Measurements from ENCODE around the gene CDADC1. TPM values are rescaled to one million over a fixed set of nuclear protein-coding genes. Genes with fewer than 3 reads are reported as not detected.

The CDADC1 gene
- total RNA-seq, 2 experiments from 2014 or later, result 9.1 to 11.3 TPM

DNA sequence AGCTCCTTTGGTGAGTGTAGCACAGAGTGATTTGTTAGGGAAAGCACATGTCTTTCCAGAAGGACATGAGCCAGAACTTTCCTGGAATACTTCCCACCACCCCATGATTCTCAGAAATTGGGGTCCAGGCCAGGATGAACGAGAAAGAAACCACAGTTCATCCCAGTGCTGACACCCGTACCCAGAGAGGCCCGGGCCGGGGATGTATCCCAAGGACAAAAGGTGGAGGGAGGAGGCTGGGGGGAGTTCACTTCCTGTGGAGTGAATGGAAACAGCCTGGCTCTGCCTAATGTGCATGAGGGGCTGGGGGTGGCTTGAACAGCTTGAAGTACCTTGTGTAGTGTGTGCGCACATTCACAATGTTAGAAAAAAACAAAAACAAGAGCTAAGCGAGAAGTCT is 47.5 kb downstream of the CDADC1 start:
- TF ChIP-seq, protein P1, sequence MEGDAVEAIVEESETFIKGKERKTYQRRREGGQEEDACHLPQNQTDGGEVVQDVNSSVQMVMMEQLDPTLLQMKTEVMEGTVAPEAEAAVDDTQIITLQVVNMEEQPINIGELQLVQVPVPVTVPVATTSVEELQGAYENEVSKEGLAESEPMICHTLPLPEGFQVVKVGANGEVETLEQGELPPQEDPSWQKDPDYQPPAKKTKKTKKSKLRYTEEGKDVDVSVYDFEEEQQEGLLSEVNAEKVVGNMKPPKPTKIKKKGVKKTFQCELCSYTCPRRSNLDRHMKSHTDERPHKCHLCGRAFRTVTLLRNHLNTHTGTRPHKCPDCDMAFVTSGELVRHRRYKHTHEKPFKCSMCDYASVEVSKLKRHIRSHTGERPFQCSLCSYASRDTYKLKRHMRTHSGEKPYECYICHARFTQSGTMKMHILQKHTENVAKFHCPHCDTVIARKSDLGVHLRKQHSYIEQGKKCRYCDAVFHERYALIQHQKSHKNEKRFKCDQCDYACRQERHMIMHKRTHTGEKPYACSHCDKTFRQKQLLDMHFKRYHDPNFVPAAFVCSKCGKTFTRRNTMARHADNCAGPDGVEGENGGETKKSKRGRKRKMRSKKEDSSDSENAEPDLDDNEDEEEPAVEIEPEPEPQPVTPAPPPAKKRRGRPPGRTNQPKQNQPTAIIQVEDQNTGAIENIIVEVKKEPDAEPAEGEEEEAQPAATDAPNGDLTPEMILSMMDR (IDR thresholded peaks at IDR 0.05), result no peak
- Mint-ChIP-seq H3K36me3 (ENCODE audit: low read depth) (peaks cover 27% of the 10 kb centered on the region), H3K4me1 (ENCODE audit: low read depth) (peaks cover 6% of the 10 kb centered on the region), H3K4me3 (no peak overlapping the region), H3K9me3 (no peaks in the 10 kb centered on the region), H3K27ac (no peak overlapping the region), H3K27me3 (no peaks in the 10 kb centered on the region)
- intact Hi-C loops (cut with DNase I, micrococcal nuclease), result no loop called here
- peaks cover 11% of the 10 kb centered on the region for H3K36me3 ChIP-seq (ENCODE audit: insufficient read depth, low read length)
- no peaks in the 10 kb centered on the region for H3K4me1 ChIP-seq (ENCODE audit: insufficient read depth, low read length)
- H3K4me3 ChIP-seq (ENCODE audit: low read length), result no peak overlapping the region
- H3K9me3 ChIP-seq (ENCODE audit: control insufficient read depth in 1 of 2, insufficient read depth in 1 of 2, low read length in 2 of 2), result no peaks in the 10 kb centered on the region
- no peak for DNase-seq
- no peak for ATAC-seq (ENCODE audit: poor library complexity)
- ChIA-PET POLR2A (interaction anchor here (1.5 kb wide), 1 partner anchor 148 kb away, joined by 3 read pairs; the partner anchor contains the start of genes CAB39L and SETDB2), CTCF (interaction anchor here (0.6 kb wide), 1 partner anchor 165 kb away, joined by 3 read pairs; no protein-coding TSS in a partner anchor)
- H3K27ac ChIP-seq (ENCODE audit: low read depth in 1 of 2, low read length in 2 of 2), result no peak overlapping the region
- H3K27me3 ChIP-seq (ENCODE audit: control insufficient read depth in 1 of 2, insufficient read depth in 2 of 2, low read length in 2 of 2), result no peaks in the 10 kb centered on the region

DNA sequence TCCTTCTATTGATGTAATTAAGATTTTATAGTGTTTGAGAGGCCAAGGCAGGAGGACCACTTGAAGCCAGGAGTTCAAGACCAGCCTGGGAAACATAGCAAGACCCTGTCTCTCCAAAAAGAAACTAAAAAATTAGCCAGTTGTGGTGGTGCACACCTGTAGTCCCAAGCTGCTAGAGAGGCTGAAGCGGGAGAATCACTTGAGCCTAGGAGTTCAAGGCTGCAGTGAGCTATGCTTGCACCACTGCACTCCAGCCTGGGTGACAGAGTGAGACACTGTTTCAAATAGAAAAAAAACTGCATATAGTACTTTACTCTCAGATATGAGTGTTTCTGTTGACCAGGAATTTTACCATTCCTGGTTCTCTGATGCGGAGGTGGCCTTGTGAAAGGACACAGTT is 48.9 kb downstream of the CDADC1 start:
- H3K4me3 Mint-ChIP-seq, result no peak overlapping the region
- POLR2A ChIA-PET, result no interaction called here

DNA sequence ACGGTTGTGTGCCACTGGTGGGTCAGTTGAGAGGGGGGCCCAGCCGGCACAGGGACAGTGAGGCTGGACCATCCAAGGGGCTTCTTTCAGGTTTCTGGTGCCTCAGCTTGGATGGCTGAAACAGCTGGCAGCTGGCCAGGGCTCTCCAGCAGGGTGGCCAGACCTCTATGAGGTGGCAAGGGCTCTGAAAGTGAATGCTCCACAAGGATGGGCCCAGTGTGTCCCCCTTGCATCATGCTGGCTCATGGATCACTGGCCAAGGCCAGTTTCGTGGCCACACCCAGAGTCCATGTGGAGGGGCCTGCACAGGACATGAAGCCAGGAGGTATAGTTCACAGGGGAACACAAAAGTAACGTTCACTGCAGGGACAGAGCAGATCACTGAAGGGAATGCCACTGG is 49.6 kb downstream of the CDADC1 start:
- intact Hi-C loops (cut with DNase I, micrococcal nuclease), result no loop called here
- Histone ChIP-seq H3K4me3 (ENCODE audit: low read length) (no peak overlapping the region), H3K36me3 (ENCODE audit: insufficient read depth, low read length) (peaks cover 11% of the 10 kb centered on the region), H3K4me1 (ENCODE audit: insufficient read depth, low read length) (peaks cover 11% of the 10 kb centered on the region), H3K9me3 (ENCODE audit: control insufficient read depth in 1 of 2, insufficient read depth in 1 of 2, low read length in 2 of 2) (no peaks in the 10 kb centered on the region), H3K27me3 (ENCODE audit: control insufficient read depth in 1 of 2, insufficient read depth in 2 of 2, low read length in 2 of 2) (no peaks in the 10 kb centered on the region), H3K27ac (ENCODE audit: low read depth in 1 of 2, low read length in 2 of 2) (no peak overlapping the region)
- CTCF ChIA-PET, result interaction anchor here (1.4 kb wide), 1 partner anchor 309 kb away, joined by 3 read pairs; no protein-coding TSS in a partner anchor
- H3K4me1 Mint-ChIP-seq (ENCODE audit: low read depth), result peaks cover 17% of the 10 kb centered on the region
- peaks cover 15% of the 10 kb centered on the region for H3K36me3 Mint-ChIP-seq (ENCODE audit: low read depth)
- TF ChIP-seq, protein P1 (IDR thresholded peaks at IDR 0.05), result no peak
- no peak overlapping the region for H3K4me3 Mint-ChIP-seq
- no peak overlapping the region for H3K27ac Mint-ChIP-seq
- DNase-seq, result no peak
- ATAC-seq (ENCODE audit: poor library complexity), result no peak
- H3K9me3 Mint-ChIP-seq, result no peaks in the 10 kb centered on the region
- no peaks in the 10 kb centered on the region for H3K27me3 Mint-ChIP-seq
- POLR2A ChIA-PET, result no interaction called here

More for the DNA sequence above, 48.9 kb downstream of the CDADC1 start:
- ATAC-seq (ENCODE audit: poor library complexity) (no peak), DNase-seq (no peak)
- H3K27ac Mint-ChIP-seq, result no peak overlapping the region
- Histone ChIP-seq H3K27ac (ENCODE audit: low read depth in 1 of 2, low read length in 2 of 2) (no peak overlapping the region), H3K36me3 (ENCODE audit: insufficient read depth, low read length) (peaks cover 11% of the 10 kb centered on the region), H3K4me3 (ENCODE audit: low read length) (no peak overlapping the region), H3K9me3 (ENCODE audit: control insufficient read depth in 1 of 2, insufficient read depth in 1 of 2, low read length in 2 of 2) (no peaks in the 10 kb centered on the region), H3K4me1 (ENCODE audit: insufficient read depth, low read length) (peaks cover 9% of the 10 kb centered on the region), H3K27me3 (ENCODE audit: control insufficient read depth in 1 of 2, insufficient read depth in 2 of 2, low read length in 2 of 2) (no peaks in the 10 kb centered on the region)
- H3K27me3 Mint-ChIP-seq, result no peaks in the 10 kb centered on the region
- H3K4me1 Mint-ChIP-seq (ENCODE audit: low read depth), result peaks cover 12% of the 10 kb centered on the region
- TF ChIP-seq, protein P1 (IDR thresholded peaks at IDR 0.05), result no peak
- H3K9me3 Mint-ChIP-seq, result no peaks in the 10 kb centered on the region
- CTCF ChIA-PET, result interaction anchor here (0.9 to 1.4 kb wide), 2 partner anchors 140 to 310 kb away, joined by 3 to 4 read pairs; no protein-coding TSS in a partner anchor
- intact Hi-C loops (cut with DNase I, micrococcal nuclease), result no loop called here
- peaks cover 21% of the 10 kb centered on the region for H3K36me3 Mint-ChIP-seq (ENCODE audit: low read depth)

Measured in CD4-positive, alpha-beta T cell (primary cell).